PFSK-1 (cell line): Measurements from ENCODE around the gene FADD.

Experiments
- POLR2AphosphoS5 ChIP-seq: IDR thresholded peaks from 2 replicates; pipeline ENCODE4 v1.6.1; 2012; ENCODE audit warnings: low read depth, mild to moderate bottlenecking, control low read depth, low read length, moderate library complexity
- SIN3A ChIP-seq: IDR thresholded peaks from 2 replicates; pipeline ENCODE4 v1.6.1; 2012; ENCODE audit warnings: mild to moderate bottlenecking, low read length, moderate library complexity, borderline replicate concordance; ENCODE audit not compliant: insufficient read depth
- TAF1 ChIP-seq: IDR thresholded peaks from 2 replicates; pipeline ENCODE4 v1.6.1; 2012; ENCODE audit warnings: low read length, control low read depth, borderline replicate concordance; ENCODE audit not compliant: insufficient read depth

GRCh38 chr11:70183032-70183431 lies 20.1 kb upstream of the FADD start:
- no peak for TF ChIP-seq POLR2AphosphoS5
- no peak for TF ChIP-seq SIN3A
- TF ChIP-seq TAF1, result no peak
